Ishikawa (cell line): ENCODE data around the gene POLR1B.

Experiments
- CEBPB ChIP-seq: IDR thresholded peaks from 2 replicates; pipeline ENCODE4 v1.6.1; 2012
- CREB1 ChIP-seq: IDR thresholded peaks from 2 replicates; pipeline ENCODE4 v1.6.1; 2012; ENCODE audit warnings: low read depth
- EP300 ChIP-seq: IDR thresholded peaks from 2 replicates; pipeline ENCODE4 v1.6.1; 2012; ENCODE audit warnings: borderline replicate concordance
- NFIC ChIP-seq: IDR thresholded peaks from 2 replicates; pipeline ENCODE4 v1.6.1; 2012
- RAD21 ChIP-seq: IDR thresholded peaks from 2 replicates; pipeline ENCODE4 v1.6.1; 2012; ENCODE audit warnings: low read depth
- REST ChIP-seq: IDR thresholded peaks from 2 replicates; pipeline ENCODE4 v1.6.1; 2012; ENCODE audit warnings: low read depth, mild to moderate bottlenecking
- TAF1 ChIP-seq: IDR thresholded peaks from 2 replicates; pipeline ENCODE4 v1.6.1; 2012; ENCODE audit warnings: low read depth, mild to moderate bottlenecking
- TEAD4 ChIP-seq: IDR thresholded peaks from 2 replicates; pipeline ENCODE4 v1.6.1; 2012
- USF1 ChIP-seq: IDR thresholded peaks from 2 replicates; pipeline ENCODE4 v1.6.1; 2012
- YY1 ChIP-seq: IDR thresholded peaks from 2 replicates; pipeline ENCODE4 v1.6.1; 2012; ENCODE audit warnings: low read depth

GRCh38 chr2:112583497-112584133 is 41.4 kb downstream of the POLR1B start:
- TF ChIP-seq REST (no peak), YY1 (no peak), RAD21 (no peak), NFIC (no peak), TAF1 (no peak), USF1 (no peak), TEAD4 (no peak), EP300 (no peak), CEBPB (no peak), CREB1 (no peak)
